Omental fat pad (tissue), 4 donors: ENCODE results near the gene CUL4A. TPM values are rescaled to one million over a fixed set of nuclear protein-coding genes. Genes with fewer than 3 reads are reported as not detected.
"Not testable (repeated sequence)": the region's sequence is repeated elsewhere in the genome, so short reads cannot be mapped to it uniquely, and the experiment has no call there.

Experiments
- ATAC-seq: fragments of 150-250 bp; one replicate; pipeline ENCODE4 v1.9.1; 2016; ENCODE audit warnings: mild to moderate bottlenecking, moderate library complexity; ENCODE audit not compliant: low FRiP score
- DNase-seq: peaks from one replicate; pipeline ENCODE4 v3.0.0-alpha.2; 2019; ENCODE audit warnings: low spot score
- small RNA-seq: library from RNA; depleted of rRNA; stranded (forward); fragments of <200 nt; gene quantifications from one replicate; pipeline ENCODE3, GENCODE V24; 2016
- total RNA-seq, 4 donors: library from RNA; depleted of rRNA; stranded (reverse); fragments of >200 nt; gene quantifications; one replicate each; pipeline ENCODE4 v1.1.0, GENCODE V29; 2016
- TF ChIP-seq, protein P1 (sequence below), 3 donors: fragments of 450-650 bp; IDR thresholded peaks; one replicate each; pipeline ENCODE4 v1.5.1; 2016 to 2017; ENCODE audit warnings: antibody characterized with exemption in 3 of 3, mild to moderate bottlenecking in 3 of 3, moderate library complexity in 2 of 3

The CUL4A gene
- total RNA-seq, 4 donors from 2014 or later = 70.8 to 145 (median 86.8) TPM

DNA sequence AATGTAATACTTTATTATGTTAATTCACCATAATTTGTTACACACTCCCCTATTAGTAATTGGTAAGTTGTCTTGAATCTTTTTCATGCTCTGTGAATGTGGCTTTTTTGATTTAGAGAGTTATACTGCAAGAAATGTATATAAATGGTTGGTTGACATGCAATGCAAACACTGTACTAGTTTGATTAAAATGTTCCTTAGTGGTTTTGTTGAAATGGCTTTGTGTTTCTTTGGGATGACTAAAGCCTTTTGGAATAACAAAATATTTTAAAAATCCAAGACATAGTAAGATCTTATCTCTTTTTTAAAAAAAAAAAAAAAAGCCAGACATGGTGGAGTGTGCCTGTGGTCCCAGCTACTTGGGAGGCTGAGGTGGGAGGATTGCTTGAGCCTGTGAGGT lies 98.1 kb downstream of the CUL4A start:
- DNase-seq = no peak
- ATAC-seq = no peak
- TF ChIP-seq, protein P1, sequence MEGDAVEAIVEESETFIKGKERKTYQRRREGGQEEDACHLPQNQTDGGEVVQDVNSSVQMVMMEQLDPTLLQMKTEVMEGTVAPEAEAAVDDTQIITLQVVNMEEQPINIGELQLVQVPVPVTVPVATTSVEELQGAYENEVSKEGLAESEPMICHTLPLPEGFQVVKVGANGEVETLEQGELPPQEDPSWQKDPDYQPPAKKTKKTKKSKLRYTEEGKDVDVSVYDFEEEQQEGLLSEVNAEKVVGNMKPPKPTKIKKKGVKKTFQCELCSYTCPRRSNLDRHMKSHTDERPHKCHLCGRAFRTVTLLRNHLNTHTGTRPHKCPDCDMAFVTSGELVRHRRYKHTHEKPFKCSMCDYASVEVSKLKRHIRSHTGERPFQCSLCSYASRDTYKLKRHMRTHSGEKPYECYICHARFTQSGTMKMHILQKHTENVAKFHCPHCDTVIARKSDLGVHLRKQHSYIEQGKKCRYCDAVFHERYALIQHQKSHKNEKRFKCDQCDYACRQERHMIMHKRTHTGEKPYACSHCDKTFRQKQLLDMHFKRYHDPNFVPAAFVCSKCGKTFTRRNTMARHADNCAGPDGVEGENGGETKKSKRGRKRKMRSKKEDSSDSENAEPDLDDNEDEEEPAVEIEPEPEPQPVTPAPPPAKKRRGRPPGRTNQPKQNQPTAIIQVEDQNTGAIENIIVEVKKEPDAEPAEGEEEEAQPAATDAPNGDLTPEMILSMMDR (IDR thresholded peaks at IDR 0.05) = no peak

DNA sequence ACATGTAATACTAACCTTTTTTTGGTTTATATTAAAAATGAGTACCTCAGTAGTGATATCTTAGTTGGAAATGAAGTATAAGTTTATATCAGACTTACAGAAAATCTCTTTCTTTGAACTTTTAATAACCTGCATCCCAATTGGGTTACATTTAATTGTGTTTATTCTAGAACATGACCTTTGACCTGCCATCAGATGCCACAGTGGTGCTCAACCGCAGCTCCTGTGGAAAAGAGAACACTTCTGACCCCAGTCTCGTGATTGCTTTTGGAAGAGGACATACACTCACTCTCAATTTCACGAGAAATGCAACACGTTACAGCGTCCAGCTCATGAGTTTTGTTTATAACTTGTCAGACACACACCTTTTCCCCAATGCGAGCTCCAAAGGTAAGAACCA lies 100.1 kb downstream of the CUL4A start:
- TF ChIP-seq, protein P1 (IDR thresholded peaks at IDR 0.05) = no peak
- no peak for ATAC-seq
- DNase-seq = no peak

DNA sequence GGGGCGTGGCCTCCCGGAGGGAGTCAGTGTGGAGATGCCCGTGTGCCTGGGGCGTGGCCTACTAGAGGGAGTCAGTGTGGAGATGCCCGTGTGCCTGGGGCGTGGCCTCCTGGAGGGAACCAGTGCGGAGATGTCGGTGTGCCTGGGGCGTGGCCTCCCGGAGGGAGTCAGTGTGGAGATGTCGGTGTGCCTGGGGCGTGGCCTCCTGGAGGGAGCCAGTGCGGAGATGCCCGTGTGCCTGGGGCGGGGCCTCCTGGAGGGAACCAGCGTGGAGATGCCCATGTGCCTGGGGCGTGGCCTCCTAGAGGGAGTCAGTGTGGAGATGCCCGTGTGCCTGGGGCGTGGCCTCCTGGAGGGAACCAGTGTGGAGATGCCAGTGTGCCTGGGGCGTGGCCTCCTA lies 104.7 kb downstream of the CUL4A start:
- not testable (repeated sequence) for DNase-seq, ATAC-seq

GRCh38 chr13:113314895-113315470 lies 105.6 kb downstream of the CUL4A start:
- not testable (repeated sequence) for ATAC-seq, DNase-seq

DNA sequence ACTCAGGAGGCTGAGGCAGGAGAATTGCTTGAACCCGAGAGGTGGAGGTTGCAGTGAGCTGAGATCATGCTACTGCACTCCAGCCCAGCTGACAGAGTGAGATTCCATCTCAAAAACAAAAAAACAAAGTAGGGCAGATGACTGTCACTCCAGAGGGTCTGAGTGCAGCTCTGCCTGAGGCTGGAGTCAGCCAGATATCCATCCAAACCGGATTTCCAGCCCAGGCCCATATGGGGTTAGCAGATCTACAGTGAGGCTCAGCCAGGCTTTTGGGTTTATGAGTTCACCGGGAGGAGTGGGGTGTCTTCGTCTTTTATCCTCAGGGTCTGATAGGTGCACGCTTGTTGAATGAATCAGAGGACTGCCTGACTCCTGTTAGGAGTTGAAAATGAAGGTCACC lies 106.6 kb downstream of the CUL4A start:
- TF ChIP-seq, protein P1 (IDR thresholded peaks at IDR 0.05) = no peak
- no peak for ATAC-seq
- DNase-seq = no peak

Small RNAs within 50 kb of the gene (small RNA-seq; reads per million reads assigned to genes)
- not detected for gene AL137002.1
- gene MIR8075 = not detected

Other genes starting within 250 kb of the CUL4A start
- gene MCF2L, start 240.4 kb upstream of the CUL4A start, total RNA-seq = 100 to 1,000 TPM in 1 of 4 donors, 10 to 100 TPM in 3; 12.8 to 169 (median 41.5) TPM
- under 1 TPM in 2 of 4 donors, not detected in 2; 0.24 to 0.74 TPM for gene F7, start 103.8 kb upstream of the CUL4A start, total RNA-seq
- gene F10, start 86.8 kb upstream of the CUL4A start, total RNA-seq = 10 to 100 TPM; 10.8 to 51.1 (median 13.6) TPM
- not detected for gene PROZ, start 51.0 kb upstream of the CUL4A start, total RNA-seq
- gene PCID2, start 944 bp upstream of the CUL4A start, total RNA-seq = 10 to 100 TPM; 44.8 to 45.8 (median 44.8) TPM
- gene LAMP1, start 87.6 kb downstream of the CUL4A start, total RNA-seq = 100 to 1,000 TPM in 2 of 4 donors, 10 to 100 TPM in 2; 91.0 to 132 (median 106) TPM
- gene GRTP1, start 154.5 kb downstream of the CUL4A start, total RNA-seq = 1 to 10 TPM; 1.7 to 4.4 (median 2.1) TPM
- gene ADPRHL1, start 243.9 kb downstream of the CUL4A start, total RNA-seq = 1 to 10 TPM in 3 of 4 donors, under 1 TPM in 1; 0.72 to 2.7 (median 1.7) TPM